ENCODE measurements around the gene MORN5. TPM values are rescaled to one million over a fixed set of nuclear protein-coding genes. Genes with fewer than 3 reads are reported as not detected.

MORN5 gene
- total and polyA plus RNA-seq, 2 experiments from 2014 or later = not detected

GRCh38 chr9:122179054-122179689 is 19.5 kb downstream of the MORN5 start:
- H3K36me3 ChIP-seq (ENCODE audit: low read depth) = no peaks in the 10 kb centered on the region
- no peak for DNase-seq
- H3F3A ChIP-seq (ENCODE audit: insufficient read depth) = peaks cover 13% of the 10 kb centered on the region; the same call in 1 of the 2 replicates
- H4K20me1 ChIP-seq (ENCODE audit: insufficient read depth) = no peaks in the 10 kb centered on the region
- peaks cover 15% of the 10 kb centered on the region for H3K27me3 ChIP-seq (replicated peaks; ENCODE audit: insufficient read depth)
- H3K27ac ChIP-seq = no peak overlapping the region
- no peaks in the 10 kb centered on the region for H3K9me2 ChIP-seq (ENCODE audit: insufficient read depth)
- H3K9me3 ChIP-seq (ENCODE audit: low read depth) = no peaks in the 10 kb centered on the region
- no peaks in the 10 kb centered on the region for H3K79me2 ChIP-seq (ENCODE audit: insufficient read depth)
- H3K4me1 ChIP-seq (ENCODE audit: insufficient read depth) = peaks cover 19% of the 10 kb centered on the region
- TF ChIP-seq EZH2 (IDR thresholded peaks at IDR 0.05; ENCODE audit: insufficient read depth, poor library complexity, severe bottlenecking) (no peak), EZH2phosphoT487 (IDR thresholded peaks at IDR 0.05; ENCODE audit: insufficient read depth, low read depth) (no peak)
- H2AFZ ChIP-seq = no peak overlapping the region
- H3K4me2 ChIP-seq (ENCODE audit: unreplicated experiment) = peak overlapping the region; percentile 38
- H3K4me3 ChIP-seq = no peak overlapping the region
- in situ Hi-C loops (cut with MboI) = no loop called here
- 81 to 83% methylated on average over 5 of the region's 5 CpGs for WGBS, 2 experiments (ENCODE audit: low coverage in 1 of 2, low lambda C conversion rate in 2 of 2, missing lambda C conversion rate in 2 of 2)
- no peak overlapping the region for H3K9ac ChIP-seq

GRCh38 chr9:122179690-122180074 is 20.0 kb downstream of the MORN5 start:
- H3K27ac ChIP-seq = peak overlapping the region; percentile 22; the same call in 1 of the 2 replicates
- H2AFZ ChIP-seq = no peak overlapping the region
- H3K79me2 ChIP-seq (ENCODE audit: insufficient read depth) = no peaks in the 10 kb centered on the region
- no peaks in the 10 kb centered on the region for H3K9me3 ChIP-seq (ENCODE audit: low read depth)
- H3F3A ChIP-seq (ENCODE audit: insufficient read depth) = peaks cover 13% of the 10 kb centered on the region; the same call in 1 of the 2 replicates
- H3K9ac ChIP-seq = no peak overlapping the region
- peaks cover 19% of the 10 kb centered on the region for H3K4me1 ChIP-seq (ENCODE audit: insufficient read depth)
- WGBS, 2 experiments (ENCODE audit: low coverage in 1 of 2, low lambda C conversion rate in 2 of 2, missing lambda C conversion rate in 2 of 2) = 32 to 46% methylated on average over 2 of the region's 2 CpGs
- peak overlapping the region; percentile 38 for H3K4me2 ChIP-seq (ENCODE audit: unreplicated experiment)
- TF ChIP-seq EZH2 (IDR thresholded peaks at IDR 0.05; ENCODE audit: insufficient read depth, poor library complexity, severe bottlenecking) = no peak
- no peak for TF ChIP-seq EZH2phosphoT487 (IDR thresholded peaks at IDR 0.05; ENCODE audit: insufficient read depth, low read depth)
- no peaks in the 10 kb centered on the region for H3K9me2 ChIP-seq (ENCODE audit: insufficient read depth)
- H3K4me3 ChIP-seq = no peak overlapping the region
- DNase-seq = peak; percentile 75
- H3K27me3 ChIP-seq (replicated peaks; ENCODE audit: insufficient read depth) = peaks cover 20% of the 10 kb centered on the region
- no peaks in the 10 kb centered on the region for H4K20me1 ChIP-seq (ENCODE audit: insufficient read depth)
- in situ Hi-C loops (cut with MboI) = no loop called here
- H3K36me3 ChIP-seq (ENCODE audit: low read depth) = no peaks in the 10 kb centered on the region

- WGBS, 2 experiments (ENCODE audit: low coverage in 1 of 2, low lambda C conversion rate in 2 of 2, missing lambda C conversion rate in 2 of 2) = 11 to 13% methylated on average over 4 of the region's 4 CpGs
- H3K4me2 ChIP-seq (ENCODE audit: unreplicated experiment) = peak overlapping the region; percentile 39
- in situ Hi-C loops (cut with MboI) = no loop called here
Observed at GRCh38 chr9:122180633-122181032, 20.9 kb downstream of the MORN5 start.

GRCh38 chr9:122183501-122183900 is 23.8 kb downstream of the MORN5 start:
- Histone ChIP-seq H3K4me2 (ENCODE audit: unreplicated experiment) (no peak overlapping the region), H2AFZ (no peak overlapping the region), H3K79me2 (ENCODE audit: insufficient read depth) (no peaks in the 10 kb centered on the region), H3K9me3 (ENCODE audit: low read depth) (no peaks in the 10 kb centered on the region), H3K27ac (no peak overlapping the region), H3K27me3 (replicated peaks; ENCODE audit: insufficient read depth) (peaks cover 20% of the 10 kb centered on the region), H3K36me3 (ENCODE audit: low read depth) (no peaks in the 10 kb centered on the region), H3K4me3 (no peak overlapping the region), H3K9me2 (ENCODE audit: insufficient read depth) (no peaks in the 10 kb centered on the region), H3K9ac (no peak overlapping the region), H4K20me1 (ENCODE audit: insufficient read depth) (no peaks in the 10 kb centered on the region), H3F3A (ENCODE audit: insufficient read depth) (peaks cover 13% of the 10 kb centered on the region; the same call in 1 of the 2 replicates), H3K4me1 (ENCODE audit: insufficient read depth) (peaks cover 19% of the 10 kb centered on the region)
- in situ Hi-C loops (cut with MboI) = no loop called here
- WGBS, 2 experiments (ENCODE audit: low coverage in 1 of 2, low lambda C conversion rate in 2 of 2, missing lambda C conversion rate in 2 of 2) = 19 to 22% methylated on average over 7 of the region's 7 CpGs
- DNase-seq = no peak
- TF ChIP-seq EZH2 (IDR thresholded peaks at IDR 0.05; ENCODE audit: insufficient read depth, poor library complexity, severe bottlenecking) = no peak
- TF ChIP-seq EZH2phosphoT487 (IDR thresholded peaks at IDR 0.05; ENCODE audit: insufficient read depth, low read depth) = no peak

More at GRCh38 chr9:122180633-122181032, 20.9 kb downstream of the MORN5 start:
- peaks cover 13% of the 10 kb centered on the region; the same call in 1 of the 2 replicates for H3F3A ChIP-seq (ENCODE audit: insufficient read depth)
- DNase-seq = peak; percentile 91
- no peak for TF ChIP-seq EZH2phosphoT487 (IDR thresholded peaks at IDR 0.05; ENCODE audit: insufficient read depth, low read depth)
- TF ChIP-seq EZH2 (IDR thresholded peaks at IDR 0.05; ENCODE audit: insufficient read depth, poor library complexity, severe bottlenecking) = no peak
- no peaks in the 10 kb centered on the region for H3K9me2 ChIP-seq (ENCODE audit: insufficient read depth)
- H3K4me3 ChIP-seq = no peak overlapping the region
- H3K9me3 ChIP-seq (ENCODE audit: low read depth) = no peaks in the 10 kb centered on the region
- H4K20me1 ChIP-seq (ENCODE audit: insufficient read depth) = no peaks in the 10 kb centered on the region
- H3K79me2 ChIP-seq (ENCODE audit: insufficient read depth) = no peaks in the 10 kb centered on the region
- H3K4me1 ChIP-seq (ENCODE audit: insufficient read depth) = peaks cover 19% of the 10 kb centered on the region
- H3K9ac ChIP-seq = no peak overlapping the region
- no peak overlapping the region for H3K27ac ChIP-seq
- peaks cover 20% of the 10 kb centered on the region for H3K27me3 ChIP-seq (replicated peaks; ENCODE audit: insufficient read depth)
- H2AFZ ChIP-seq = no peak overlapping the region
- no peaks in the 10 kb centered on the region for H3K36me3 ChIP-seq (ENCODE audit: low read depth)

Measured in GM23248 (cell line).